DND-41 (cell line): ENCODE results near the gene ITSN1.
A peak's percentile ranks its signal among the peaks of the same experiment; 100 is the strongest.

Experiments
- ATAC-seq: fragments of 200-7000 bp; cut with Tn5 transposase; 3 replicates; pipeline ENCODE4 v1.9.1; 2021; ENCODE audit warnings: low read depth; ENCODE audit not compliant: insufficient read depth
- DNase-seq: peaks from one replicate; pipeline ENCODE4 v3.0.0-alpha.2; 2020
- H2AFZ ChIP-seq: 2 replicates; pipeline ENCODE4 v1.6.0; 2012; ENCODE audit warnings: low read depth, low read length
- H3K27ac ChIP-seq: 2 replicates; pipeline ENCODE4 v1.5.1; 2012; ENCODE audit warnings: low read length, inconsistent platforms
- H3K27me3 ChIP-seq: fragments of 200-600 bp; sonication (generic); 2 replicates; pipeline ENCODE4 v1.6.0; 2012; ENCODE audit warnings: low read length, mild to moderate bottlenecking, inconsistent platforms; ENCODE audit not compliant: insufficient read depth, poor library complexity
- H3K36me3 ChIP-seq: 2 replicates; pipeline ENCODE4 v1.5.1; 2012; ENCODE audit warnings: low read length, inconsistent platforms; ENCODE audit not compliant: insufficient read depth
- H3K4me1 ChIP-seq: 2 replicates; pipeline ENCODE4 v1.5.1; 2012; ENCODE audit warnings: mild to moderate bottlenecking, low read length; ENCODE audit not compliant: insufficient read depth
- H3K4me2 ChIP-seq: 2 replicates; pipeline ENCODE4 v1.6.0; 2012; ENCODE audit warnings: mild to moderate bottlenecking, moderate library complexity, low read length, inconsistent platforms; ENCODE audit not compliant: insufficient read depth
- H3K4me3 ChIP-seq, 2 experiments: fragments of 200-600 bp in 1 of 2; shearing (Covaris generic) in 1 of 2; 2 replicates each; pipeline ENCODE4 v1.5.1; 2012 to 2016; ENCODE audit warnings: inconsistent platforms in 2 of 2, low read length in 2 of 2, mild to moderate bottlenecking in 2 of 2, low read depth in 1 of 2, moderate library complexity in 1 of 2
- H3K79me2 ChIP-seq: 2 replicates; pipeline ENCODE4 v1.6.0; 2012; ENCODE audit warnings: low read length, inconsistent platforms; ENCODE audit not compliant: insufficient read depth
- H3K9ac ChIP-seq: 2 replicates; pipeline ENCODE4 v1.6.0; 2012; ENCODE audit warnings: low read depth, mild to moderate bottlenecking, inconsistent platforms, low read length, moderate library complexity
- H3K9me3 ChIP-seq: 2 replicates; pipeline ENCODE4 v1.5.1; 2012; ENCODE audit warnings: low read length, moderate library complexity, mild to moderate bottlenecking, inconsistent platforms; ENCODE audit not compliant: insufficient read depth, severe bottlenecking
- H4K20me1 ChIP-seq: 2 replicates; pipeline ENCODE4 v1.6.0; 2012; ENCODE audit warnings: low read length; ENCODE audit not compliant: insufficient read depth
- EZH2 ChIP-seq: IDR thresholded peaks from 3 replicates; pipeline ENCODE4 v1.6.1; 2012; ENCODE audit warnings: borderline replicate concordance, low read depth, mild to moderate bottlenecking, moderate library complexity, low read length, inconsistent platforms; ENCODE audit not compliant: severe bottlenecking
- TF ChIP-seq, protein P1 (sequence below): IDR thresholded peaks from 2 replicates; pipeline ENCODE4 v1.5.1; 2012; ENCODE audit warnings: borderline replicate concordance, low read length, moderate library complexity, mild to moderate bottlenecking; ENCODE audit not compliant: poor library complexity, severe bottlenecking; ENCODE audit errors: extremely low read depth

ITSN1 gene

GRCh38 chr21:33839167-33839716 is 196.9 kb downstream of the ITSN1 start:
- Histone ChIP-seq H3K36me3 (no peaks in the 10 kb centered on the region), H3K4me1 (no peaks in the 10 kb centered on the region), H3K79me2 (no peaks in the 10 kb centered on the region), H3K4me3 (no peak overlapping the region), H3K4me2 (no peak overlapping the region), H3K27ac (no peak overlapping the region), H3K9me3 (no peaks in the 10 kb centered on the region), H3K27me3 (no peaks in the 10 kb centered on the region), H3K9ac (no peak overlapping the region), H4K20me1 (no peaks in the 10 kb centered on the region), H2AFZ (no peak overlapping the region)
- ATAC-seq, result no peak; the same call in 2 of the 3 replicates
- TF ChIP-seq EZH2, result no peak
- TF ChIP-seq, protein P1, sequence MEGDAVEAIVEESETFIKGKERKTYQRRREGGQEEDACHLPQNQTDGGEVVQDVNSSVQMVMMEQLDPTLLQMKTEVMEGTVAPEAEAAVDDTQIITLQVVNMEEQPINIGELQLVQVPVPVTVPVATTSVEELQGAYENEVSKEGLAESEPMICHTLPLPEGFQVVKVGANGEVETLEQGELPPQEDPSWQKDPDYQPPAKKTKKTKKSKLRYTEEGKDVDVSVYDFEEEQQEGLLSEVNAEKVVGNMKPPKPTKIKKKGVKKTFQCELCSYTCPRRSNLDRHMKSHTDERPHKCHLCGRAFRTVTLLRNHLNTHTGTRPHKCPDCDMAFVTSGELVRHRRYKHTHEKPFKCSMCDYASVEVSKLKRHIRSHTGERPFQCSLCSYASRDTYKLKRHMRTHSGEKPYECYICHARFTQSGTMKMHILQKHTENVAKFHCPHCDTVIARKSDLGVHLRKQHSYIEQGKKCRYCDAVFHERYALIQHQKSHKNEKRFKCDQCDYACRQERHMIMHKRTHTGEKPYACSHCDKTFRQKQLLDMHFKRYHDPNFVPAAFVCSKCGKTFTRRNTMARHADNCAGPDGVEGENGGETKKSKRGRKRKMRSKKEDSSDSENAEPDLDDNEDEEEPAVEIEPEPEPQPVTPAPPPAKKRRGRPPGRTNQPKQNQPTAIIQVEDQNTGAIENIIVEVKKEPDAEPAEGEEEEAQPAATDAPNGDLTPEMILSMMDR, result no peak
- peak; percentile 10 for DNase-seq

GRCh38 chr21:33839806-33840205 is 197.5 kb downstream of the ITSN1 start:
- Histone ChIP-seq H3K79me2 (no peaks in the 10 kb centered on the region), H3K4me1 (no peaks in the 10 kb centered on the region), H3K27me3 (no peaks in the 10 kb centered on the region), H3K9ac (no peak overlapping the region), H2AFZ (no peak overlapping the region), H3K27ac (no peak overlapping the region), H3K9me3 (no peaks in the 10 kb centered on the region), H3K4me3 (no peak overlapping the region), H4K20me1 (no peaks in the 10 kb centered on the region), H3K36me3 (no peaks in the 10 kb centered on the region), H3K4me2 (no peak overlapping the region)
- DNase-seq (no peak), ATAC-seq (no peak)
- TF ChIP-seq, protein P1, result no peak
- TF ChIP-seq EZH2, result no peak

GRCh38 chr21:33840771-33841170 is 198.5 kb downstream of the ITSN1 start:
- Histone ChIP-seq H3K27me3 (no peaks in the 10 kb centered on the region), H3K9me3 (peaks cover under 1% of the 10 kb centered on the region), H3K4me1 (no peaks in the 10 kb centered on the region), H3K79me2 (no peaks in the 10 kb centered on the region), H2AFZ (no peak overlapping the region), H3K27ac (no peak overlapping the region), H3K9ac (no peak overlapping the region), H3K4me2 (no peak overlapping the region), H3K36me3 (no peaks in the 10 kb centered on the region), H3K4me3 (no peak overlapping the region), H4K20me1 (no peaks in the 10 kb centered on the region)
- DNase-seq (no peak), ATAC-seq (no peak)
- no peak for TF ChIP-seq EZH2
- TF ChIP-seq, protein P1, result no peak
